SU-DHL-6 (cell line): ENCODE data around the gene DCXR.

Experiments
- CTCF ChIP-seq: fragments of 200-600 bp; sonication (generic); IDR thresholded peaks from one replicate; pipeline ENCODE4 v1.5.1; 2017; ENCODE audit warnings: antibody characterized with exemption, mild to moderate bottlenecking, low read length, moderate library complexity; ENCODE audit not compliant: insufficient read depth, poor library complexity, severe bottlenecking
- EZH2phosphoT487 ChIP-seq: fragments of 200-600 bp; sonication (generic), shearing (Covaris generic); conservative IDR thresholded peaks from 2 replicates; pipeline ENCODE4 v1.6.1; 2018; ENCODE audit warnings: mild to moderate bottlenecking, antibody characterized with exemption, low read length, moderate library complexity, mixed read lengths

GRCh38 chr17:82016061-82016874, 21.2 kb downstream of the DCXR start:
- no peak for TF ChIP-seq CTCF
- TF ChIP-seq EZH2phosphoT487: no peak
